GM23248 (cell line): ENCODE measurements around the gene BICD1.

Experiments used
- EZH2 ChIP-seq: fragments of 200-600 bp; sonication (generic); IDR thresholded peaks from 2 replicates; pipeline ENCODE4 v1.6.1; 2018; ENCODE audit warnings: antibody characterized with exemption, mild to moderate bottlenecking; ENCODE audit not compliant: insufficient read depth, poor library complexity, severe bottlenecking
- EZH2phosphoT487 ChIP-seq: fragments of 200-600 bp; sonication (generic); IDR thresholded peaks from 2 replicates; pipeline ENCODE4 v1.6.1; 2018; ENCODE audit warnings: antibody characterized with exemption, moderate library complexity, mild to moderate bottlenecking, low read depth; ENCODE audit not compliant: insufficient read depth

DNA sequence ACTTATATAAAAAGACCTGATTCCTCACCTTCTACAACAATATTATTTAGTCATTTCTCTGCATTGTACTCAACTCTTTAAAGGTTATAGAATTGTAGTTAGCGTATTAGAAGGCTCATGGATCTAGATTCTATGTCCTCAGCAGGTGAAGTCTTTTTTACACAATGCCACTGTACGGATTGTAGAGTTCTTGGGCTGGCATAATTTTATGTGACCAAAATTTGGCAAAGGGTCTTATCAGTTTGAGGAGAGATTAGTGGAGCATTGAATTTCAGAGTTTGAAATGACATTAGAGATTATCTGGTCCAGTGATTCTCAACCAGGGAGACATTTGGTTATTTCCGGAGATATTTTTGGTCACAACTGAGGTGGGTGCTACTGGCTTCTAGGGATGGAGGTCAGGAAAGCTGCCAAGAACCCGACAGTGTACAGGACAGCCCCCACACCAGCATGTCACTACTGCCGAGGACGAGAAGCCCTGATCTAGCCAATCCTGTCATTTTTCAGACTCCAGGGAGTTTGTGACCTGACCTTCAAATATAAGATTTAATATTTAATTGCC is 63.9 kb downstream of the BICD1 start:
- no peak for TF ChIP-seq EZH2phosphoT487
- no peak for TF ChIP-seq EZH2
